ELF-1 (cell line): Measurements from ENCODE around the gene TERB1.
"Not testable (repeated sequence)": the region's sequence is repeated elsewhere in the genome, so short reads cannot be mapped to it uniquely, and the experiment has no call there.

Experiments used
- DNase-seq: peaks from one replicate; pipeline ENCODE4 v3.0.0-alpha.2; 2016; ENCODE audit warnings: low read depth, low spot score

Gene TERB1

GRCh38 chr16:66824006-66824405 is 22.6 kb upstream of the TERB1 start:
- no peak for DNase-seq

GRCh38 chr16:66814734-66815133 is 13.3 kb upstream of the TERB1 start:
- no peak for DNase-seq

- no peak for DNase-seq
Measured at GRCh38 chr16:66811043-66811442, 9.7 kb upstream of the TERB1 start.

- DNase-seq = no peak
Measured at GRCh38 chr16:66810391-66810790, 9.0 kb upstream of the TERB1 start.

- no peak for DNase-seq
Measured at GRCh38 chr16:66809765-66810164, 8.4 kb upstream of the TERB1 start.

GRCh38 chr16:66802159-66802558 is 775 bp upstream of the TERB1 start:
- DNase-seq = no peak

- no peak for DNase-seq
Measured at GRCh38 chr16:66800856-66801255, 528 bp downstream of the TERB1 start.

GRCh38 chr16:66798161-66798560 is 3.2 kb downstream of the TERB1 start:
- no peak for DNase-seq

GRCh38 chr16:66793984-66794383 is 7.4 kb downstream of the TERB1 start:
- not testable (repeated sequence) for DNase-seq

GRCh38 chr16:66790130-66790733 is 11.2 kb downstream of the TERB1 start:
- no peak for DNase-seq

- no peak for DNase-seq
Measured at GRCh38 chr16:66787427-66787826, 14.0 kb downstream of the TERB1 start.

- no peak for DNase-seq
Measured at GRCh38 chr16:66786551-66786950, 14.8 kb downstream of the TERB1 start.

- DNase-seq = no peak
Measured at GRCh38 chr16:66776457-66776856, 24.9 kb downstream of the TERB1 start.

GRCh38 chr16:66774981-66775380 is 26.4 kb downstream of the TERB1 start:
- DNase-seq = no peak

GRCh38 chr16:66758086-66758485 is 43.3 kb downstream of the TERB1 start:
- DNase-seq = no peak

GRCh38 chr16:66754819-66755218 is 46.6 kb downstream of the TERB1 start:
- DNase-seq = no peak

GRCh38 chr16:66754211-66754610 is 47.2 kb downstream of the TERB1 start:
- no peak for DNase-seq

GRCh38 chr16:66752958-66753357 is 48.4 kb downstream of the TERB1 start:
- no peak for DNase-seq

GRCh38 chr16:66752379-66752778 is 49.0 kb downstream of the TERB1 start:
- no peak for DNase-seq

GRCh38 chr16:66751992-66752322 is 49.4 kb downstream of the TERB1 start:
- no peak for DNase-seq

- peak; percentile 86 for DNase-seq
Measured at GRCh38 chr16:66751303-66751991, 49.9 kb downstream of the TERB1 start, which contains the start of gene DYNC1LI2. Gene DYNC1LI2, minus strand, starts transcription at chr16:66751609. Its CDS starts 18 bp downstream, at chr16:66751591.

GRCh38 chr16:66751053-66751302 is 50.4 kb downstream of the TERB1 start:
- DNase-seq = no peak

- no peak for DNase-seq
Measured at GRCh38 chr16:66750279-66751052, 50.9 kb downstream of the TERB1 start.
